Esophagus squamous epithelium (tissue), 5 donors: ENCODE measurements around the gene AIFM1. TPM values are rescaled to one million over a fixed set of nuclear protein-coding genes. Genes with fewer than 3 reads are reported as not detected.

ENCODE experiments used
- DNase-seq: peaks from one replicate; lab custom pipeline; 2025; lab: John Stamatoyannopoulos, UW
- H3K27ac ChIP-seq, 4 donors: fragments of 200-600 bp; sonication (generic); one replicate each; pipeline ENCODE4 v1.5.1; 2016 to 2019; ENCODE audit warnings: mild to moderate bottlenecking in 1 of 4
- H3K27me3 ChIP-seq, 4 donors: fragments of 200-600 bp; sonication (generic); 1 replicate in 3 of 4; 2 replicates in 1 of 4; pipeline versions ENCODE4 v1.5.1 to v1.6.0; 2017 to 2021; ENCODE audit warnings: antibody characterized with exemption in 1 of 4
- H3K36me3 ChIP-seq, 3 donors: fragments of 200-600 bp; sonication (generic); one replicate each; pipeline ENCODE4 v1.5.1; 2016 to 2019
- H3K4me1 ChIP-seq, 3 donors: fragments of 200-600 bp; sonication (generic); one replicate each; pipeline ENCODE4 v1.5.1; 2017 to 2019
- H3K4me3 ChIP-seq, 4 donors: fragments of 200-600 bp; sonication (generic); 1 replicate in 3 of 4; 2 replicates in 1 of 4; pipeline ENCODE4 v1.5.1; 2016 to 2019; ENCODE audit warnings: mild to moderate bottlenecking in 2 of 4, moderate library complexity in 1 of 4
- H3K9me3 ChIP-seq, 3 donors: fragments of 200-600 bp; sonication (generic); one replicate each; pipeline ENCODE4 v1.5.1; 2016 to 2019
- CTCF ChIP-seq, 6 experiments: fragments of 450-650 bp in 4 of 6; fragments of 200-600 bp in 2 of 6; sonication (generic) in 2 of 6; IDR thresholded peaks; one replicate each; pipeline ENCODE4 v1.5.1; 2016 to 2019; ENCODE audit warnings: antibody characterized with exemption in 6 of 6, mild to moderate bottlenecking in 4 of 6, moderate library complexity in 4 of 6
- POLR2A ChIP-seq, 4 donors: fragments of 450-650 bp; IDR thresholded peaks; one replicate each; pipeline ENCODE4 v1.6.1; 2017; ENCODE audit warnings: antibody characterized with exemption in 4 of 4, mild to moderate bottlenecking in 4 of 4, moderate library complexity in 3 of 4
- WGBS, 2 donors: methylation state at CpG; one replicate each; pipeline ENCODE4 v1.1.5; 2018; 5-methylcytosine and 5-hydroxymethylcytosine counted together
- intact Hi-C: fragments of 100-400 bp; cut with DNase I; formaldehyde crosslinking; loops from one replicate; pipeline ENCODE4 v1.15.0; 2022
- total RNA-seq, 4 donors: library from RNA; depleted of rRNA; stranded (reverse); fragments of >200 nt; gene quantifications; one replicate each; pipeline ENCODE4 v1.1.0, GENCODE V29; 2016
- donor health status: DM: yes; HTN: yes; CAD: no.

AIFM1 gene
- total RNA-seq, 4 donors from 2014 or later: 10.9 to 23.1 (median 17.0) TPM

GRCh38 chrX:130172127-130172845 is 6.6 kb upstream of the AIFM1 start:
- intact Hi-C loops: no loop called here
- peak overlapping the region in 2 of 4 donors; percentile 3 to 69 for H3K27ac ChIP-seq
- DNase-seq: no peak
- no peaks in the 10 kb centered on the region for H3K9me3 ChIP-seq
- WGBS, 2 donors: 47 to 60% methylated on average over 3 to 29 of the region's 34 CpGs
- peaks cover 0 to 21% (median 0%) of the 10 kb centered on the region in 4 donors for H3K27me3 ChIP-seq
- TF ChIP-seq CTCF (IDR thresholded peaks at IDR 0.05) (no peak), POLR2A (IDR thresholded peaks at IDR 0.05) (no peak)
- no peaks in the 10 kb centered on the region for H3K36me3 ChIP-seq
- H3K4me1 ChIP-seq: peaks cover 0 to 37% (median 3%) of the 10 kb centered on the region in 3 donors
- peak overlapping the region; percentile 27 to 68 (median 44) for H3K4me3 ChIP-seq

GRCh38 chrX:130171446-130172126 is 5.9 kb upstream of the AIFM1 start, which contains the start of gene RAB33A:
TSS of gene RAB33A (plus strand) at chrX:130171962. CDS start at chrX:130172063, 101 bp downstream.
- intact Hi-C loops: no loop called here
- H3K4me3 ChIP-seq: peak within 1 kb of the TSS; percentile 27 to 68 (median 44)
- DNase-seq: no peak

GRCh38 chrX:130170752-130171445 is 5.3 kb upstream of the AIFM1 start:
- Histone ChIP-seq H3K27me3 (peaks cover 0 to 21% (median 0%) of the 10 kb centered on the region in 4 donors), H3K4me1 (peaks cover 0 to 44% (median 3%) of the 10 kb centered on the region in 3 donors), H3K4me3 (peak overlapping the region; percentile 27 to 68 (median 44)), H3K36me3 (no peaks in the 10 kb centered on the region), H3K9me3 (no peaks in the 10 kb centered on the region), H3K27ac (peak overlapping the region in 2 of 4 donors; percentile 13 to 34)
- DNase-seq: peak; percentile 3
- TF ChIP-seq POLR2A (IDR thresholded peaks at IDR 0.05) (no peak), CTCF (IDR thresholded peaks at IDR 0.05) (no peak)
- WGBS, 2 donors: 0 to 41% methylated on average over 4 to 6 of the region's 36 CpGs
- intact Hi-C loops: no loop called here

More at GRCh38 chrX:130171446-130172126, 5.9 kb upstream of the AIFM1 start, which contains the start of gene RAB33A:
- peak within 1 kb of the TSS in 2 of 4 donors; percentile 62 to 69 for H3K27ac ChIP-seq
- TF ChIP-seq CTCF (IDR thresholded peaks at IDR 0.05) (no peak), POLR2A (IDR thresholded peaks at IDR 0.05) (no peak)
- H3K9me3 ChIP-seq: no peaks in the 10 kb centered on the region
- peaks cover 0 to 21% (median 0%) of the 10 kb centered on the region in 4 donors for H3K27me3 ChIP-seq
- H3K4me1 ChIP-seq: peaks cover 0 to 42% (median 3%) of the 10 kb centered on the region in 3 donors
- WGBS, 2 donors: 50% methylated on average over 6 of the region's 61 CpGs; no CpG with 5 or more reads in 1 of the 2 donors
- no peaks in the 10 kb centered on the region for H3K36me3 ChIP-seq

GRCh38 chrX:130167040-130167439 is 1.4 kb upstream of the AIFM1 start:
- no peak overlapping the region for H3K4me3 ChIP-seq
- DNase-seq: no peak
- H3K4me1 ChIP-seq: peaks cover 0 to 34% (median 5%) of the 10 kb centered on the region in 3 donors
- WGBS, 2 donors: 60 to 71% methylated on average over 4 of the region's 4 CpGs
- H3K27ac ChIP-seq: peak overlapping the region in 2 of 4 donors; percentile 93 to 94
- no peaks in the 10 kb centered on the region for H3K9me3 ChIP-seq
- intact Hi-C loops: no loop called here
- peaks cover 0 to 15% (median 0%) of the 10 kb centered on the region in 4 donors for H3K27me3 ChIP-seq
- H3K36me3 ChIP-seq: no peaks in the 10 kb centered on the region
- TF ChIP-seq POLR2A (IDR thresholded peaks at IDR 0.05): no peak
- TF ChIP-seq CTCF (IDR thresholded peaks at IDR 0.05): no peak
